Measurements from ENCODE around the gene HS3ST1.

GRCh38 chr4:11474146-11474545 lies 45.5 kb upstream of the HS3ST1 start:
- TF ChIP-seq CTCF (IDR thresholded peaks at IDR 0.05; ENCODE audit: low read depth, low read length, poor library complexity, severe bottlenecking) (no peak), EZH2phosphoT487 (IDR thresholded peaks at IDR 0.05; ENCODE audit: borderline replicate concordance, low read length) (no peak)

Data from DOHH2 (cell line).